IPS-NIHi7 (cell line): ENCODE measurements around the gene TMEM14B.
A peak's percentile ranks its signal among the peaks of the same experiment; 100 is the strongest.
"Not testable (repeated sequence)": the region's sequence is repeated elsewhere in the genome, so short reads cannot be mapped to it uniquely, and the experiment has no call there.

Experiments
- DNase-seq: peaks from one replicate; pipeline ENCODE4 v3.0.0; 2012; ENCODE audit warnings: mixed read lengths; ENCODE audit errors: extremely low spot score

The TMEM14B gene

DNA sequence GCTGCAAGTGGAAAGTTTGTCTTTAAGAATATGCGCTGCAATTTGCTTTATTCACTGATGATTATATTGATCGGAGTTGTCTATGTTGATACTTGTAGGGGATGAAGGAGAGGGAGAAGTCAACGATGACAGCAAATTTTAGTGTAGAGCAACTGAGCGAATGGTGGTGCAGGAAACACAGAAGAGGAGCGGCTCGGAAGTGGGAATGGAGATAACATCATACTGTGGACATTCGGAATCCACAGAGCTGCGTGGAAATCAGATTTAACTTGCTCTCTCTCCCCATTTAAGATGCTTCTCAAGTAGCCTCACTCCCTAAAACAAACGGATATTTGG, 722 bp upstream of the TMEM14B start:
- no peak for DNase-seq

DNA sequence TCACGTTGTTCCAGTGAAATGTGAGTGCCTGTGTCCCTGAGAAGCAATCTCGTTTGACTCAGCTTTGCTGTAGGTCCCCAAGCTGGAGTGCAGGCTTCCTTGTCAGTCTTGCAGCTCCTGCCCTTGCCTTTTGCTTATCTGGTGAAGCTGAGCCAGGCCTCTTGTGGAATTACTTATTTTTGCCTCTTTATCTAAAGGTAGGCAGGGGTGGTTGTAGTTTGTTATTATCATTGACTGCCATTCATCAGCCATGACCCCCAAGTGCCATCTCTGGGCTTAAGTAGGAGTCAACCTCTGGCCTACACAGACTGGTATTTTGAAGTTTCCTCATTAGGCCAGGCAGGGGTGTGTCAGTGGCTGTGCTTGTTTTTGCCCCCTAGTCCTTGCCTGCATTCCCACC, 2.1 kb downstream of the TMEM14B start:
- no peak for DNase-seq

DNA sequence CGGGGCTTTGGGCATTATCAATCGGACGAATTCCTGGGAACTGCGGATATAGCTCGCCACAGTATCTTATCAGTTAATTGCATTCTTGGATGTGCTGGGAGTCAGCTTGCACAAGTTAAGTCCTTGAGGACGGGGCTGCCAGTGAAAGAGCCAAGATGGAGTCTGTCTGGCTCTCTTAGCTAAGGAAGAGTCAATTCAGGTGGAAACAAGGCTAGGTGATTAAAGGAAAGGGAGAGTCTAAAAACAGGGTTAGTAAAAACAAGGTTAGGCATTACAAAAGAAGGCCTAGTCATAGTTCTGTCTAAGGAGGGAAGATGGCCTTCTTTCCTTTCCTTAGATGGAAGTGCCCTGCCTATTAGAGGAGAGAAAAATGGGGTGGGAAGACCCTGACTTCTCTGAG, 3.0 kb downstream of the TMEM14B start:
- not testable (repeated sequence) for DNase-seq

DNA sequence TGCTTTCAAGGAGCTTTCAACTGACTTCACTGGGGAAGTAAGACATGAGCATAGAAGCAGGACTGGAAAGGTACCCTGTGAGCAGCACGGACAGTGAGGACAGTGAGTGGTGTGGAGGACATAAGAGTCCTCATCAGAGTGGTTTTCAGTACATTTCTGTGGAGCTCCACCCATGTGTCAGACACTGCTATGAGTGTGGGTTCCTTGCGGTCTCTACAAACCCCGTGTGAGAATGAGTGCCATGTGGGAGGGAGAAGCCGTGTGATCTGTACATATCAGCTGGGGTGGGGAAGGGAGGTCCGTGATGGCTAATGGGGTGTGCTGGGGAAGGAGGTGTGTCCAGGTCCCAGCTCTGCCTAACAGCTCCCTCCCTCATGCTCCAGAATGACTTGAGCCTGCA, 4.2 kb downstream of the TMEM14B start:
- DNase-seq = not testable (repeated sequence)

DNA sequence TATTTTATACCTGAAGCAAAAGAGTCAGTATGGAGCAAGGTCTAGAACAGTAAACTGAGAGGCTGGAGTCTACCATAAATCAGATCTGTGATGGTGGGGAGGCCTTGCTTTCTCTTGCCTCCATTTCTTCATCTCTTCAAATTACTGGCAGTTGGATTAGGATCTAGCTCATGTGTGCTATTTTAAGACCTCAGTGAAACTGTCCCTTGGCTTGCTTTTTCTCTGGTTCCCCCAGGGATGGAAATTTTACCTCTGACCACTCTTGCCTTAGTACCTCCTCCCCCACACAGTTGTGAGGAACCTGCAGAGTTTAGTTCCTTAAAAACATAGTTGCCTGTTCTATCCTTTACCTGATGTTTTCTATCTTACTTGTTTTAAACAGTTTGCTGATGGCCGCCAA, 8.5 kb downstream of the TMEM14B start:
- DNase-seq = no peak

DNA sequence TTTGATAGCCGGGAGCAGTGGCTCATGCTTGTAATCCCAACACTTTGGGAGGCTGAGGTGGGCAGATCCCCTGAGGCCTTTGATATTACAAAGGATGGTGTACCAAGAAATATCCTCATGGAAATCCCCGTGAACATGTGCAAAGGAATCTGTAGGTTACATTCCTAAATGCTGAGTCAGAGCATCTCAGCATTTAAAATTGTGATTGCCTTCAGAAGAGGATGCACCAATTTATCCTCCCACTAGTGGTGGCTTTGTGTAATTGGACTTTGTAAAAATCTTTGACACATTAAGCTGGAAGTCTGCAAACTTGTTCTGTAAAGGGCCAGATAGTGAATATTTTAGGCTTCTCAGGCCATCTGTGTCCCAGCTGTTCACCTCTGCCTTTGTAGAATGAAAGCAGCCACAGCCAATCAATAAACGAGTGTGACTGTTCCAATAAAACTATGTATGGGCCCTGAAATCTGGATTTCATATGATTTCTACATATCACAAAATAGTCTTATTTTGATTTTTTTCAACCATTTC, 11.8 kb downstream of the TMEM14B start:
- DNase-seq = peak; percentile 42

DNA sequence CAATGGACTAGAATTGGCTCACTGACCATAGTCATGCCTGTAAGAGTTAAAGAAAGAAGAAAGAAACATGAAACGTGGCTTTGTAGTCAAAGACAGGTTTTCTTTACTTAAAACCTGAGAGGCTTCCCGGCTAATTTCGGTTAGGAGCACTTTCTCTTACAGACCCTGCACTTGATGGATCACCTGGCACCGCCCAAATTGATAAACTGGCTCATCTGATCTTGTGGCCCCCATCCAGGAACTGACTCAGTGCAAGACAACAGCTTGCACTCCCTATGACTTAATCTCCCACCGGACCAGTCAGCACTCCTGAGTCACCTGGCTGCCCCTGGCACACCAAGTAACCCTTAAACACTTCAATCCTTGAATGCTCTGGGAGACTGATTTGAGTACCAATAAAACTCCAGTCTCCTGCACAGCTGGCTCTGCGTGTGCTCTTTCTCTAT, 12.3 kb downstream of the TMEM14B start:
- no peak for DNase-seq

DNA sequence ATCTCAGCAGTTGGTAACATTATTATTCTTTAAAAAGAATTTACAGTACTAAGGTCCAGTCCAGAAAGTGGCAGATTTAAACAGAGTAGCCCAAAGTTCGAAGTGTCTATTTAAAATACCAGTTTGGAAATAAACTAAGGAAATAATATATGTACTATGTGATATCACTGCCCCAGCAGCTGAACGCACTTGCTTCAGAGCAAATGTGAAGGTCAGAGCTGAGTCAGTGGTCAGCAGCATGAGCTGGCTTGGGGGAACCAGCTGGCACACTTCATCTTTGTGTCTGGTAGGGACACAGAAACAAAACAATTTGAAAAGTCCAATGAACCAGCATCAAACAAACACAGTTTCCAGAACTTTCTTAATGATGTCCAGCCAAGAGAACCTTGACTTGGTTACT, 15.4 kb downstream of the TMEM14B start:
- DNase-seq = no peak

DNA sequence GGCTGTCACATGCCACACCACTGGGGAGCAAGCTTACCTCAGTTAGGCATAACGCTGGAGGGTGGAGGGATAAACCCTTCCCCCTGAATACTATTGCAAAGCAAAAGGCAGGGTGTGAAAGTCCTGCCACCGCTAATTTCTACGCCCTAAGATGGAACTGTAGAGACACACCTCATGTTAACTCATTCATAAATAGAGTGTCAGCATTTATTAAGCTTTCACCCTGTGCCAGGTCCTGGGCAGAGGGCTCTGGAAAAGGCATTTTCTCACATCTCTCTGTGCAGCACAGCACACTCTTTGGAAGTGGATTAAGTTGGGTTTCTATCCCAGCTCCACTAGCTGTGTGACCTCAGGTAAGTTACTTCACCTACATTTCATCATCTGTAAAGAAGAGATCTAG, 21.8 kb downstream of the TMEM14B start:
- DNase-seq = no peak

DNA sequence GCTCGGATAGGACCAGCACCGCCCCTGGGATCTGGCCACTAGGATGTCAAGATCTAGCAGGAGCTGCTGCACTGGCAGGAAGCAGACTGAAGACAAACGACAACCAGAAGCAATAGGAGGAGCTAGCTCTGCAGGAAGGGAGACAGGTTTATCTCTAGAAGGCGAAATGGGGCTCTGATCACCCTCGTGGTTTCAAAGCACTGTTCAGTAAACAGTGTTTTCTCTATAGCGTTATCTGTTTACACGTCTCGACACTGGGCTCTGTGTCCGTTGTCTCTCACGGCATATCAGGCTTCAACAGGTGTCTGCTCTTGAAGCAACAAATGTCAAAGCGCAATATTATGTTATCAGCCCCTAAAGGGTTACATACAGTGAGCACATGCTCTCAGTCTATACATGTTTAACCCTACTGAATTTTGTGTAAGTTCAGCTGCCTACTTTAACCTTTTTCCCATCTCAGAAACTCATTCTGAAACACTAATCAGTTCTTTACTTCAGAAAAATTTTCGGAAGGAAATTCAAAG, 23.8 kb downstream of the TMEM14B start:
- DNase-seq = no peak

DNA sequence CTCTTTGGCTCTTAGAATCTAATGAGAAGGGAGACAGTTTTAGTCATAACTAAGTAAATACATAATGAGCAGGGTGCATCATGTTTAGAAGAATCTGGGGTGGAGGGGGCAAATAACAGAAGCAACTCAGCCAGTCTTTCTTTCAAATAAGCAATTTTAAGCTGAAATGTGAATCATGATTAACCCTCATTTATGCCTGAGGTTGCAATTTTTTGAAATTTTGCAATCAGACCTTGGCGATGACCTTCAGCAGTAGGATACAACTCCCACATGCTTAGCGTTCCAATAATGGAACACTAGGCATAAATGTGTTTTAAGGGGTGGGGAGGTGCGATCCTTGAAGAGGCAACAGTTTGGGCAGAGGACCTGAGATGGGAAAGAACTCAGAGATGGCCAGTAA, 30.6 kb downstream of the TMEM14B start:
- no peak for DNase-seq

DNA sequence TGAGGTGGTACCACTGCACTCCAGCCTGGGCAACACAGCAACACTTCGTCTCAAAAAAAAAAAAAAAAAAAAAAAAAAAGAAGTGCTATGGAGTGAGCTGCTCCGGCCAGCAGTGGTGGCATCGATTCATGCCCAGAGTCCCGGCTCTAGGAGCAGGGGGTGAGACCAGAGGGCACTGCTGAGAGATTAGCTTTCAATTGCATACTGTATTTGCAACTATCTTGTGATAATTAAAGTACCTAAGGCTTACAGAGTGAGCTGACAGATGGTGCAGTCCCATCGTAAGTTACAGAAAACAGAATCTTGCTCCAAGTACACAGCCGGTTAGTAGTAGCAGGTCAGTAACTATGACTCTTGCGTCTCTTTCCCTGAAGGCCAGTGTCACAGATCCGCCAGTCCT, 31.5 kb downstream of the TMEM14B start:
- DNase-seq = no peak

DNA sequence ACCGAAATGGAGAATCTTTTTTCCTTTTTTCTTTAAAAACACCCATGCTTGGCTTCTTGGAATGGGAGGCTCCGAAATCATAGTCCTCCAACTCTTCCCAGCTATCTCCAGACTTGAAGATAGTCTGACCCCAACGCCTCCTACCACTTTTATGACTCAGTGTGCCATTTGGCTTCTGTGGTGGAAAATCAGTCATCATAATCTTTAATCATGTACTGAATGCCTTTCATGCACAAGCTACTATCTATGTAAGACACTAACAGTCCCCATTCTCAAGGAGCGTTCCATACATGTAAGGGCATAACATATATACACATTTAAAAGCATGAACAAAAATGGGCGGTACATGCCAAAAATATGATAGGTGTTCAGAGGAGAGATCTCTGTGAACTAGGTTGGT, 44.1 kb downstream of the TMEM14B start:
- DNase-seq = no peak

DNA sequence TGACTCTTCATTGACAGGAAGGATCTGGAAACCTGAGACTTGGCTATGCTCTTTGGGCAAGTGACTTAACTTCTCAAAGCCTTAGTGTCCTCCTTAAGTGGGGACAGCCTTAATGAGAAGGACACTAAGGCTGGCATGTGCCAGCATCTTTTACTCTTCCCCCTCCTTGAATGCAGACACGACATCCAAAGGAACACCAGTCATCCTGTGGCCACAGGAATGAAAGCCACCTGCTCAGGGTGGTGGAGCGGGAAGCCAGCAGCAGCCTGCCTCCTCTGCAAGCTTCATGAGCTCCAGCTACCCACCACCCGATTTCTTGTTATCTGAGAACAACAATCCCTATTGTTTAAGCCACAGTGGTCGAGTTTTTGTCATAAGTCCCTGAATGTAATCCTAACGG, 44.5 kb downstream of the TMEM14B start:
- DNase-seq = no peak

DNA sequence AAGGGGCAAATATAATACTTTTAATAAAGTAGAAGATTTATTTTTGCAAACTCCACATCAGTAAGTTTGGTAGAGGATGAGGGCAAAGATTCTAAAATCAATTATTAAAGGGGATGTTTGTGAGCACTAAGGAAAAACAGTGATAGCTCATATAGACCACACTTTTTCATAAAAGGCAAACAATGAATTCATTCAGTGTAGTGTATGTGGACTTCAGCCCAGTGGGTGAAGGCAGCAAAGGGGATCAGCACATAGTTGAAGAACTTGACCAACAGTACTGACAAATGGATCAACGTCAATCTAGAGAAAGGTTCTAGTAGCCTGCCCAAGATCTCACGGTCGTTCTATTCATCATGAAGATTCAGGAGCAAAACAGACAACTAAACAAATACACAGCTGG, 45.4 kb downstream of the TMEM14B start:
- DNase-seq = no peak

DNA sequence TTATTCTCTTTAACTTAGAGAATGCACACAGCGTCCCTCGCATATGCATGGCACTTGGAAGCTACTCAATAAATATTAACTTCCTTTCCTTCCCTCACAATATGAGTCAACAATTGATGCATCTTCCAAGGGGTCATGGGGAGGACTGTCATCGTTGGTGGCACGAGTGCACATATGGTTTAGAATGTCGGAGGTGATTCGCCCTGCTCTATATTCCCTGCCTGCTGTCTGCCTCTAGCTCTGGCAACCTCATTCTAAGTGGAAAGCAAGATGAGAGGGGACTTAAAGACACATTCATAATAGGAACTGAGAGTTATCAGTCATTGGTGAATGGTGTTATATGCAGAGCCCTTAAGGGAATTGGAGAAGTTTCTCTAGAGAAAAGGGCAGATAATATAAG, 46.1 kb downstream of the TMEM14B start:
- no peak for DNase-seq

DNA sequence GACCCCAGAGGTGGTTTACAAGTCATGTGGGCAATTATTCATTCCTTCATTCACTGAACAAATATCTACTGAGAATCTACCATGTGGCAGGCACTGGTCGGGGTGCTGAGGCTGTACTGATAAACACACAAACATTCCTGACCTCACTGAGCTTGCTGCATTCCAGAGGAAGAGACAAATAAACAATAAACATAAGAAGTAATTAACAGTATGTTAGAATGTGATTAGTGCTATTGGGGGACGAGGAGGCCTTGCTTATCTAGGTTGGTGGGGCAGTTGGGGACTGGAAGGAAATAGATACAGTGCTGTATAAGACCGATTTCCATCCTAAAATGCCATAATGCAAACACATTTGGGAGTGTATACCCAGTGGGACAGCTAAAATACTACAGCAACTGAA, 46.6 kb downstream of the TMEM14B start:
- DNase-seq = no peak

DNA sequence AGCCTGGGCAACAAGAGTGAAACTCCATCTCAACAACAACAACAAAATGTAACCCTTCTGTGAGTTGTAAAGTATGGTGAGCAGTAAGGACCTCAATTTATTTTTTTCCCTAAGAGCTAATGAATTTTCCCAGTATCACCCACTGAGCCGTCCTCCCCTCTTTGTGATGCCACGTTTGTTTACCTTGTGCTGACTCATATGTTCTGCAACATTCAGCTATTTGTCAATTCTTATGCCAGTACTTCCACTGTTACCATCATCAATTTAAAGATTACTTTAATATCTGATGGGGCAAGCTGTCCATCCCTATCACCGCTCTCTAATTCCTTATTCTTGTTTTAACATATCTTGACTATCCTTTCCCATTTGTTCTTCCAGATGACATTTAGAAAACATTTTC, 53.2 kb downstream of the TMEM14B start:
- no peak for DNase-seq

DNA sequence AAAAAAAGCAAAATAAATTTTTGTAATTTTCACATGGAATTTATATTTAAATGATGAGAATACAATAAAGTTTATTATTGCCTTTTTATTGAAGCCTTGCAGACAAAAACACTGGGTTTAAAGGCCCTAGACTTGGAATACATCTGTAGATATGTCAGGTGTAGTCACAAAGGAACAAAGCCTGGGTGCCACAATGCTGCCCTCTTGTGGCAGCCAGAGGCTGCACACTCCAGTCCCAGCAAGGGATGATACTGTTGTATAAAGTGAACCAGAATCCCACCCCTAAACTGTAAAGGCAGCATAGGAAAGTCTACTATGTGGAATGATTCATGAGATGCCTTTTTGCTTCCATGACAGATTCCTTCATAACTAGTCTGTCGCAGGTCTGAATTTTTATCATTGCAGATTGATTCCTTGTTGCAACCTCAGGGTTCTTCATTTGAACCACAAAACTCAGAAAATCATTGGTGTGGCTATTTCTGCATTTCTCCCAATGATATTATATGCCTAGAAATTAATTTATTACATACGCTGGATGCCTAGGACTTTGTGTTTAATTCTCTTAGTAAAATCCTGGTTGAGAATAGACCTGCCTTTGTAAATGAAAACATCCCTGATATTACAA, 53.7 kb downstream of the TMEM14B start:
- peak; percentile 86 for DNase-seq
